ENCODE results near the gene DPP7. TPM values are rescaled to one million over a fixed set of nuclear protein-coding genes. Genes with fewer than 3 reads are reported as not detected.

DPP7 gene
- total and polyA plus RNA-seq, 2 donors (not counting 1 experiment from before 2014, with no cell fraction given): 324 to 506 TPM

DNA sequence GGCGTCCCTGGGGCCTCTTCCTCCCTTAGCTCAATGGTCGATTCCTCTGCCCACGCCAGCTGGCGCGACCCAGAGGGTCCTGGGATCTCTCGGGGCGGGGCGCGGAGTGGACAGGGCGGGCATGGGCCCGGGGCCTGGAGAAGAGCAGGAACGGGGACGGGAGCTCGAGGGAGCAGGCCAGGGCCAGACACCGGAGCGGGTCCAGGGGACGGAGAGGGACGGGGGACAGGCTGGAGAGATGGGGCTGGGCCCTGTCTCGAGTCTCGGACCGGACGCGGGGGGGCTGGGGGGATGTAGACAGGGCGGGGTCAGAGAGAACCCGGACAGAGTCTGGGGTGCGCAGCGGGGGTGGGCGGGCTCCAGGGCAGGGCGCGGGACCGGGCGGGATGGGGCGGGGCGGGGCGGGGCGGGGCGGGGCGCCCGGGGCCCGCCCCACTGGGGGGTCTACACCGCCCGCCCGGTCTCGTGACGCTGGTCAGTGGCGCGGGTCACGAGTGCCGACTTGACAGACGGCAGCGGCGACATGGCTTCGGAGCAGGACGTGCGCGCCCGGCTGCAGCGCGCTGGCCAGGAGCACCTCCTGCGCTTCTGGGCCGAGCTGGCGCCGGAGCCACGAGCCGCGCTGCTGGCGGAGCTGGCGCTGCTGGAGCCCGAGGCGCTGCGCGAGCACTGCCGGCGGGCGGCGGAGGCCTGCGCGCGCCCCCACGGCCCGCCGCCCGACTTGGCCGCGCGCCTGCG lies 37.4 kb downstream of the DPP7 start, which contains the start of gene UAP1L1:
Gene UAP1L1, plus strand, starts transcription at position 508 of the 738 bp plus-strand sequence. Its CDS starts 16 bp downstream, at position 524.
- intact Hi-C loops (cut with micrococcal nuclease): loop anchor here (1.0 kb wide), 1 partner anchor 9 kb away; the partner anchor contains the start of gene MAN1B1
- H4K20me1 ChIP-seq (ENCODE audit: control insufficient read depth, insufficient read depth, low read length, poor library complexity, severe bottlenecking): peaks cover 26% of the 10 kb centered on the region
- H3K4me1 Mint-ChIP-seq: peaks cover 19% of the 10 kb centered on the region
- H3K27ac ChIP-seq (ENCODE audit: low read length in 2 of 2): peak within 1 kb of the TSS; percentile 15 to 82
- H3K27me3 Mint-ChIP-seq: no peaks in the 10 kb centered on the region
- peaks cover 12% of the 10 kb centered on the region for H3K79me2 ChIP-seq (ENCODE audit: control insufficient read depth, insufficient read depth, low read length)
- 2% methylated on average over 83 of the region's 87 CpGs for WGBS (ENCODE audit: insufficient coverage)
- peak; percentile 85 for DNase-seq
- ChIA-PET CTCF (interaction anchor here (1.0 to 2.8 kb wide), 5 partner anchors 9 to 42 kb away, joined by 3 to 13 read pairs (median 4); partner anchors contain the start of gene MAN1B1), POLR2A (interaction anchor here (0.5 to 2.0 kb wide), 6 partner anchors 8 to 293 kb away, joined by 3 to 17 read pairs (median 6); partner anchors contain the start of gene MAN1B1)
- peak within 1 kb of the TSS; percentile 69 for H2AFZ ChIP-seq (ENCODE audit: insufficient read depth, low read depth, low read length, poor library complexity, severe bottlenecking)
- H3K9me3 ChIP-seq (ENCODE audit: control extremely low read depth in 1 of 3, control insufficient read depth in 2 of 3, insufficient read depth in 1 of 3, low read length in 2 of 3): no peaks in the 10 kb centered on the region
- H3K27me3 ChIP-seq (replicated peaks in 1 of 4; ENCODE audit: control extremely low read depth in 1 of 4, control insufficient read depth in 3 of 4, insufficient read depth in 4 of 4, low read length in 3 of 4): no peaks in the 10 kb centered on the region
- H3K36me3 ChIP-seq (replicated peaks in 1 of 2; ENCODE audit: control extremely low read depth in 1 of 2, control insufficient read depth in 1 of 2, extremely low read depth in 1 of 2, insufficient read depth in 2 of 2, low read length in 1 of 2): peaks cover 0 to 25% of the 10 kb centered on the region in 2 experiments
- peaks cover 11 to 23% of the 10 kb centered on the region in 2 donors for H3K4me1 ChIP-seq (ENCODE audit: control insufficient read depth in 2 of 2, insufficient read depth in 2 of 2, low read length in 2 of 2)
- H3K27ac Mint-ChIP-seq: peak within 1 kb of the TSS; percentile 82
- H3K4me3 Mint-ChIP-seq: peak within 1 kb of the TSS; percentile 81
- TF ChIP-seq, protein P1, sequence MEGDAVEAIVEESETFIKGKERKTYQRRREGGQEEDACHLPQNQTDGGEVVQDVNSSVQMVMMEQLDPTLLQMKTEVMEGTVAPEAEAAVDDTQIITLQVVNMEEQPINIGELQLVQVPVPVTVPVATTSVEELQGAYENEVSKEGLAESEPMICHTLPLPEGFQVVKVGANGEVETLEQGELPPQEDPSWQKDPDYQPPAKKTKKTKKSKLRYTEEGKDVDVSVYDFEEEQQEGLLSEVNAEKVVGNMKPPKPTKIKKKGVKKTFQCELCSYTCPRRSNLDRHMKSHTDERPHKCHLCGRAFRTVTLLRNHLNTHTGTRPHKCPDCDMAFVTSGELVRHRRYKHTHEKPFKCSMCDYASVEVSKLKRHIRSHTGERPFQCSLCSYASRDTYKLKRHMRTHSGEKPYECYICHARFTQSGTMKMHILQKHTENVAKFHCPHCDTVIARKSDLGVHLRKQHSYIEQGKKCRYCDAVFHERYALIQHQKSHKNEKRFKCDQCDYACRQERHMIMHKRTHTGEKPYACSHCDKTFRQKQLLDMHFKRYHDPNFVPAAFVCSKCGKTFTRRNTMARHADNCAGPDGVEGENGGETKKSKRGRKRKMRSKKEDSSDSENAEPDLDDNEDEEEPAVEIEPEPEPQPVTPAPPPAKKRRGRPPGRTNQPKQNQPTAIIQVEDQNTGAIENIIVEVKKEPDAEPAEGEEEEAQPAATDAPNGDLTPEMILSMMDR (IDR thresholded peaks at IDR 0.05): no peak
- TF ChIP-seq EZH2 (IDR thresholded peaks at IDR 0.05; ENCODE audit: borderline replicate concordance, insufficient read depth, low read depth, low read length, poor library complexity, severe bottlenecking): no peak
- H3K9ac ChIP-seq (ENCODE audit: low read length): peak within 1 kb of the TSS; percentile 75
- H3K4me2 ChIP-seq (replicated peaks; ENCODE audit: low read depth, low read length, poor library complexity, severe bottlenecking): peak within 1 kb of the TSS; percentile 96
- ATAC-seq (ENCODE audit: low read depth): peak; percentile 72
- peak within 1 kb of the TSS; percentile 13 to 75 (median 66) for H3K4me3 ChIP-seq (ENCODE audit: control extremely low read depth in 1 of 5, extremely low read depth in 1 of 5, insufficient read depth in 1 of 5, low read depth in 2 of 5, low read length in 4 of 5)
- no peaks in the 10 kb centered on the region for H3K9me3 Mint-ChIP-seq (ENCODE audit: insufficient read depth)
